HG03558 (cell line): ENCODE results near the gene KCNE3.

Experiments
- ATAC-seq: cut with Tn5 transposase; IDR thresholded peaks from one replicate; pipeline ENCODE4 v1.9.1; 2021; ENCODE audit warnings: moderate number of reproducible peaks; ENCODE audit not compliant: unreplicated experiment; ENCODE audit errors: extremely low read depth

The KCNE3 gene

GRCh38 chr11:74473382-74474173, 6.2 kb upstream of the KCNE3 start:
- ATAC-seq, result no peak

- no peak for ATAC-seq
These were observed 4.5 kb upstream of the KCNE3 start for GRCh38 chr11:74471668-74472429.

GRCh38 chr11:74471037-74471436, 3.7 kb upstream of the KCNE3 start:
- ATAC-seq, result no peak

- no peak for ATAC-seq
These were observed 3.2 kb upstream of the KCNE3 start for GRCh38 chr11:74470526-74470925.

- no peak for ATAC-seq
These were observed 1.6 kb upstream of the KCNE3 start for GRCh38 chr11:74468936-74469335.

GRCh38 chr11:74468521-74468920, 1.2 kb upstream of the KCNE3 start:
- no peak for ATAC-seq

GRCh38 chr11:74468058-74468457, 709 bp upstream of the KCNE3 start:
- no peak for ATAC-seq

- no peak for ATAC-seq
These were observed 2.0 kb downstream of the KCNE3 start for GRCh38 chr11:74465291-74465708.

GRCh38 chr11:74464746-74465145, 2.6 kb downstream of the KCNE3 start:
- no peak for ATAC-seq

GRCh38 chr11:74463216-74463615, 4.1 kb downstream of the KCNE3 start:
- ATAC-seq, result no peak

GRCh38 chr11:74462631-74463030, 4.7 kb downstream of the KCNE3 start:
- ATAC-seq, result no peak

- ATAC-seq, result no peak
These were observed 5.3 kb downstream of the KCNE3 start for GRCh38 chr11:74462009-74462408.

- no peak for ATAC-seq
These were observed 6.7 kb downstream of the KCNE3 start for GRCh38 chr11:74460481-74461154.

- no peak for ATAC-seq
These were observed 7.3 kb downstream of the KCNE3 start for GRCh38 chr11:74460065-74460464.

GRCh38 chr11:74459584-74459983, 7.8 kb downstream of the KCNE3 start:
- no peak for ATAC-seq

- ATAC-seq, result no peak
These were observed 10.0 kb downstream of the KCNE3 start for GRCh38 chr11:74457356-74457755.

GRCh38 chr11:74453373-74453975, 13.9 kb downstream of the KCNE3 start:
- no peak for ATAC-seq

GRCh38 chr11:74452366-74452765, 15.0 kb downstream of the KCNE3 start:
- no peak for ATAC-seq

GRCh38 chr11:74450318-74450717, 17.0 kb downstream of the KCNE3 start:
- no peak for ATAC-seq

- no peak for ATAC-seq
These were observed 17.9 kb downstream of the KCNE3 start for GRCh38 chr11:74449369-74449931.
